Measurements from ENCODE around the gene SATB1. TPM values are rescaled to one million over a fixed set of nuclear protein-coding genes. Genes with fewer than 3 reads are reported as not detected.

SATB1 gene
- total RNA-seq, 1 experiment from 2014 or later: 2.7 TPM

DNA sequence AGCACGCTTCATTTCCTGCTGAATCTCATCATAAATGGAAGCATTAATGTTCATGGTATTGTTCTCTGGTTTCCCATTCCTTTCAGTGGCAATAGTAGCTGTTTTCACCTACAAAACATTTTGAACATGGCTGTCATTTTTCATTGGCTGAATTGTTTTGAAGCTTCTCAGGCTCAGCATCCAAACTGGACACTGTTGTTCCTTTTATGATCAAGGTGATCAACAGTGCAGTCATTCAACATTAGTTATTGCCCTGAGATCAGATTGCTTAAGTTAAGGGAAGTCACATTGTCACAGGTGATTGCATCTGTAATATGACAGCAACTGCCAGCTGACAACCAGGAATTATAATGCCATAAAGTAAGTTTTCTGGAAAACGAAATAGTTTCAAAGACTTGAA, 46.9 kb downstream of the SATB1 start (continued):
- no peak for TF ChIP-seq CTCF (IDR thresholded peaks at IDR 0.05 in 2 of 3, conservative IDR thresholded peaks at IDR 0.05 in 1 of 3; ENCODE audit: borderline replicate concordance in 1 of 3, insufficient read depth in 1 of 3, low read depth in 2 of 3, low read length in 2 of 3)
- TF ChIP-seq ZFX (IDR thresholded peaks at IDR 0.05): no peak
- TF ChIP-seq MAX (IDR thresholded peaks at IDR 0.05): no peak
- TF ChIP-seq CBX3 (IDR thresholded peaks at IDR 0.05; ENCODE audit: low read depth): no peak

GRCh38 chr3:18376682-18377081, 48.5 kb downstream of the SATB1 start:
- H2AFZ ChIP-seq (ENCODE audit: low read depth, low read length, poor library complexity, severe bottlenecking): no peak overlapping the region
- no peak overlapping the region for H3K4me3 ChIP-seq (replicated peaks in 1 of 2; ENCODE audit: low read depth in 1 of 2, low read length in 2 of 2)
- RAD21 ChIA-PET (ENCODE audit: low non-redundant PET in 1 of 2, low total read pairs in 2 of 2, uncharacterized antibody in 2 of 2, unreplicated experiment in 2 of 2): no interaction called here
- H3K27me3 ChIP-seq (ENCODE audit: insufficient read depth, low read length): no peaks in the 10 kb centered on the region; the same call in 1 of the 2 replicates
- H3K9ac ChIP-seq (ENCODE audit: low read length): no peak overlapping the region
- POLR2A ChIA-PET: no interaction called here
- no peak for DNase-seq (ENCODE audit: low read depth, low spot score)
- no peaks in the 10 kb centered on the region for H3K9me2 ChIP-seq (ENCODE audit: insufficient read depth)
- no peak overlapping the region for H3K27ac ChIP-seq (ENCODE audit: low read depth, low read length)
- no peak for ATAC-seq
- BruUV-seq (replicated peaks): no TSS peak
- no peaks in the 10 kb centered on the region for H3K9me3 ChIP-seq (ENCODE audit: control insufficient read depth in 1 of 2, insufficient read depth in 1 of 2, low read depth in 1 of 2, low read length in 2 of 2)
- intact Hi-C loops (cut with micrococcal nuclease): no loop called here
- H3K4me1 ChIP-seq (ENCODE audit: control insufficient read depth in 1 of 2, insufficient read depth in 2 of 2, low read length in 2 of 2): no peaks in the 10 kb centered on the region
- no peaks in the 10 kb centered on the region for H4K20me1 ChIP-seq (ENCODE audit: insufficient read depth)
- no peak for TF ChIP-seq SP1 (IDR thresholded peaks at IDR 0.05; ENCODE audit: low read depth)
- no peaks in the 10 kb centered on the region for H3K79me2 ChIP-seq (ENCODE audit: insufficient read depth, low read length)
- CTCF ChIA-PET: interaction anchor here (2.3 kb wide), 1 partner anchor 12 kb away, joined by 8 read pairs; no protein-coding TSS in a partner anchor
- H3K36me3 ChIP-seq (ENCODE audit: control insufficient read depth in 1 of 2, insufficient read depth in 2 of 2, low read length in 2 of 2): no peaks in the 10 kb centered on the region
- no peak overlapping the region for H3K4me2 ChIP-seq (ENCODE audit: low read length)

DNA sequence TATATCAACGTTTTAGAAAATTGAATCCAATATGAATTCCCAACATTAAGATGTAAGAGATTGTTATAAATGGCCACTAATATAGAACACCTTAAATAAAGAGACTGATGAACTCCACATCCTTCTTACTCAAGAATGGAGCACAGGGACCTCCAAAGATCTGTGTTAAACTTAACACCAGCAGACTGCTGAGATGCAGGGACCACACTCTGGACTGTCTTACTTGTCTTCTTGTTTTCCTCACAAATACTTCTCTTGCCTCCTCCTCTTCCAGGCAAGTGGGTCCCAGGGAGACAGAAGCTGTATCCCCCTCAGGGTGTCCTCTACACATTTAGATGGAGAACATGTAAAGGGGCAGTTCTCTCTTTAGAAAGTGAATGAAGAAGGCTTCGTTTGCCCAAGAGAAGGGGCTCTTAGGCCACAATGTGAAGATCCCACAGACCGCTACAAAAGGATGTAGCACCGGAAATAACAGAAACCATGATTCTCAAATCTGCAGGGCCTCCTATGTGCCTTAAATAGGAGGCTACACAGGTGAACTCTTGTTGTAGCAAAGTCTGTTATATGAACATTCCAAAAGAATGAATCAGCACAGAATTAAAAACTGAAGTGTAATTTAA, 52.2 kb downstream of the SATB1 start:
- no peak overlapping the region for H3K4me2 ChIP-seq (ENCODE audit: low read length)
- no TSS peak for BruUV-seq (replicated peaks)
- intact Hi-C loops (cut with micrococcal nuclease): no loop called here
- H3K9me3 ChIP-seq (ENCODE audit: control insufficient read depth in 1 of 2, insufficient read depth in 1 of 2, low read depth in 1 of 2, low read length in 2 of 2): no peaks in the 10 kb centered on the region
- ATAC-seq: no peak
- no peaks in the 10 kb centered on the region; the same call in 1 of the 2 replicates for H3K27me3 ChIP-seq (ENCODE audit: insufficient read depth, low read length)
- H3K36me3 ChIP-seq (ENCODE audit: control insufficient read depth in 1 of 2, insufficient read depth in 2 of 2, low read length in 2 of 2): no peaks in the 10 kb centered on the region
- no peak overlapping the region for H3K9ac ChIP-seq (ENCODE audit: low read length)
- H3K9me2 ChIP-seq (ENCODE audit: insufficient read depth): no peaks in the 10 kb centered on the region
- H3K4me3 ChIP-seq (replicated peaks in 1 of 2; ENCODE audit: low read depth in 1 of 2, low read length in 2 of 2): no peak overlapping the region
- RAD21 ChIA-PET (ENCODE audit: low non-redundant PET in 1 of 2, low total read pairs in 2 of 2, uncharacterized antibody in 2 of 2, unreplicated experiment in 2 of 2): no interaction called here
- POLR2A ChIA-PET: no interaction called here
- no peak overlapping the region for H2AFZ ChIP-seq (ENCODE audit: low read depth, low read length, poor library complexity, severe bottlenecking)
- H4K20me1 ChIP-seq (ENCODE audit: insufficient read depth): no peaks in the 10 kb centered on the region
- CTCF ChIA-PET: no interaction called here
- H3K27ac ChIP-seq (ENCODE audit: low read depth, low read length): no peak overlapping the region
- H3K79me2 ChIP-seq (ENCODE audit: insufficient read depth, low read length): no peaks in the 10 kb centered on the region
- no peak for DNase-seq (ENCODE audit: low read depth, low spot score)
- no peaks in the 10 kb centered on the region for H3K4me1 ChIP-seq (ENCODE audit: control insufficient read depth in 1 of 2, insufficient read depth in 2 of 2, low read length in 2 of 2)
- TF ChIP-seq CBX3 (IDR thresholded peaks at IDR 0.05; ENCODE audit: low read depth) (no peak), JUND (IDR thresholded peaks at IDR 0.05) (no peak), SP1 (IDR thresholded peaks at IDR 0.05; ENCODE audit: low read depth) (no peak), ELF1 (IDR thresholded peaks at IDR 0.05; ENCODE audit: borderline replicate concordance, low read depth) (no peak), EZH2phosphoT487 (IDR thresholded peaks at IDR 0.05; ENCODE audit: borderline replicate concordance) (no peak), TCF7L2 (IDR thresholded peaks at IDR 0.05; ENCODE audit: borderline replicate concordance, extremely low read depth, insufficient read depth, insufficient read length) (no peak), SRF (IDR thresholded peaks at IDR 0.05; ENCODE audit: low read depth) (no peak), FOSL1 (IDR thresholded peaks at IDR 0.05; ENCODE audit: low read depth) (no peak), ZFX (IDR thresholded peaks at IDR 0.05) (no peak), EZH2 (IDR thresholded peaks at IDR 0.05) (no peak), ZNF274 (IDR thresholded peaks at IDR 0.05; ENCODE audit: low read depth, low read length) (no peak), CTCF (IDR thresholded peaks at IDR 0.05 in 2 of 3, conservative IDR thresholded peaks at IDR 0.05 in 1 of 3; ENCODE audit: borderline replicate concordance in 1 of 3, insufficient read depth in 1 of 3, low read depth in 2 of 3, low read length in 2 of 3) (no peak), CEBPB (IDR thresholded peaks at IDR 0.05; ENCODE audit: low read depth) (no peak)
